HG03469 (cell line): ENCODE data around the gene SFXN2.
A peak's percentile ranks its signal among the peaks of the same experiment; 100 is the strongest.
"Not testable (repeated sequence)": the region's sequence is repeated elsewhere in the genome, so short reads cannot be mapped to it uniquely, and the experiment has no call there.

ENCODE experiments used
- ATAC-seq: cut with Tn5 transposase; IDR thresholded peaks from one replicate; pipeline ENCODE4 v1.9.1; 2021; ENCODE audit warnings: mild to moderate bottlenecking, moderate library complexity, moderate number of reproducible peaks; ENCODE audit not compliant: unreplicated experiment

The SFXN2 gene

DNA sequence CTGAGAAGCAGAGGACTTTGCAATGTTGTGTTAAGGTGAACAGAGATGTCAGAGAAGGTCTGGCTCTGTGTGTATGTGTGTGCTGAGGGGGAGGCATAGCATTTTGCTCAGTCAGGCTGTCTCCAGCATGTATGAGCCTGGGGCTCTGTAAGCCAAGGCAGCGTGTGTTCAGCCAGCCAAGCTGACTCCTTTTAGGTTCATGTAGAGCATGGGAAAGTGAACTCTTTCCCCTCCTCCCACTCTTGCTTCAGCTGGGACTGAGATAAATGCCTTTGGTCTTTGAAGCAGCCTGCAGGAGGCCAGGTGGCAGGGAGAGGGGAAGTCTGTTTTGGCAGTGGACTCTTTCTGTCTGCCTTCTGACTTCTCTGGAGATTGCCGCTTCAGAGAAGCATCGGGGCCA is 3.8 kb downstream of the SFXN2 start:
- no peak for ATAC-seq

DNA sequence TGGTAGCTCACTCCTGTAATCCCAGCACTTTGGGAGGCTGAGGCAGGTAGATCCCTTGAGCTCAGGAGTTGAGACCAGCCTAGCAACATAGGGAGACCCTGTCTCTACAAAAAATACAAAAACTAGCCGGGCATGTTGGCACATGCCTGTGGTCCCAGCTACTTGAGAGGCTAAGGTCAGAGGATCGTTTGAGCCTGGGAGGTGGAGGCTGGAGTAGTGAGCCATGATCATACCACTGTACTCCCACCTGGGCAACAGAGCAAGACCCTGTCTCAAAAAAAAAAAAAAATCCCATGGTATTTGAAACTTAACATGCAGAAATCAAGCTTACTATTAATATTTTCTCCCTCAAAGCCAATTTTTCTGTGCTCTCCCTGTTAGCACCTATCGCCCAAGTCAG is 5.9 kb downstream of the SFXN2 start:
- no peak for ATAC-seq

GRCh38 chr10:102720775-102721301 is 6.4 kb downstream of the SFXN2 start:
- no peak for ATAC-seq

DNA sequence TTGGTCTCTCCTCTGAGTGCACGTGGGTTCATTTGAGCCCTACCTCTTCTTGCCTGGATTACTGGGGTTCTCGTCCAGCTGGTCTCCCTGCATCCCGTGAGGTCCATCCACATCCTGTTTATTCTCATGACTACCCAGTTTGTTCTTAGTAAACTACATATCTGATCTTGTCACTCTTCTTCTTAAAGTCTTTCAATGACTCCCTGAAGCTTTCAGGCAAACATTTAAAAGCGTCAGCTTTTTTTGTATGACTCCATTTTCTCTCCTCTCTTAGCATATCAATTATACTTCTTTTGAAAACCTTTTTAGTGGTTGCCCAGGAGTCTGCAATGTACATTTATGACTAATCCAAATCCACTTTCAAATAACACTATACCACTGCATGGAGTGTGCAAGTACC is 7.5 kb downstream of the SFXN2 start:
- no peak for ATAC-seq

- no peak for ATAC-seq
Observed at GRCh38 chr10:102723989-102724388, 9.6 kb downstream of the SFXN2 start.

DNA sequence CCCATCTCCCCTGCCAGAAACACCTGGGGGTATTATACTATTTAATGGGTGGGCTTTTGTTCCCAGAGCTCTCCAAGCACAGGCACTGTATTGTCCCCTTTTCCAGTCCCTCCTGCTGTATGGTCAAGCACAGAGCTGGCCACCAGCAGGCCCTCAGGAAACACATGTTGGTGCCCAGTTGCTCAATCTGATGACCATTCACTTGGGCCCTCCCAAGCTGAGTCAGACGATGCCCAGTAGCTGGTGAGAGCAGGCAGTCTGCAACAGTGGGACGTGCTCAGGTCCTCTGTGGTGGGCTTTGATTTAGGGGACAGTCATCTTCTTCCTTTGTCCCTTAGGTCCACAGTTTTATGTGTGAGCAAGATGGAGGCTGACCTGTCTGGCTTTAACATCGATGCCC is 11.8 kb downstream of the SFXN2 start:
- no peak for ATAC-seq

- ATAC-seq, result no peak
Observed at GRCh38 chr10:102727037-102727818, 12.8 kb downstream of the SFXN2 start.

- ATAC-seq, result no peak
Observed at GRCh38 chr10:102729029-102730026, 14.9 kb downstream of the SFXN2 start.

DNA sequence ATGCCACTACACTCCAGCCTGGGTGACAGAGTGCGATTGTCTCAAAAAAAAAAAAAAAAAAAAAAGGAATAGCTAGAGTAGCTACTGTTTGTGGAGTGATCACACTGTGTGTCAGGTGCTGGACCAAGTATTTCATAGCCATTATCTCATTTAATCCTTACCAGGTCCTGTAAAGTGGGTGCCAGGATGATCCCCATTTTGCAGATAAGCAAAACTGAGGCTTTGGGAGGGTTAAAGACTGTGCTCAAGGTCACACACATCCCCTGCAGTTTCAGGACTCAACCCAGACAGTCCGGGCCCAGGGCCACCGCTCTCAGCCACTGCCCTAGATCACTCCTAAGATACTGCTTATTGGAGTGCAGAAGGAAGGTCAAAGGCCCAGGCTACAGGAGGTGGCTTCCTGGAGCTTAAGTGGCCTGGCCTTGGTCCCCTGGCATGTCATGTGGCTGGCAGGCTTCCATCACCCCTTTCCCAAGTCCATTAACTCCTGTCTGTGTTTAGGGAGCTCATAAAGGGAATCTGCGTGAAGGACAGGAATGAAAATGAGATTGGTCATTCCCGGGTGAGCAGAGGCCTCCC is 16.9 kb downstream of the SFXN2 start:
- ATAC-seq, result no peak

- no peak for ATAC-seq
Observed at GRCh38 chr10:102732661-102733060, 18.2 kb downstream of the SFXN2 start.

GRCh38 chr10:102735065-102735562 is 20.7 kb downstream of the SFXN2 start:
- no peak for ATAC-seq

GRCh38 chr10:102738692-102739121 is 24.3 kb downstream of the SFXN2 start:
- no peak for ATAC-seq

- no peak for ATAC-seq
Observed at GRCh38 chr10:102740229-102740628, 25.8 kb downstream of the SFXN2 start.

DNA sequence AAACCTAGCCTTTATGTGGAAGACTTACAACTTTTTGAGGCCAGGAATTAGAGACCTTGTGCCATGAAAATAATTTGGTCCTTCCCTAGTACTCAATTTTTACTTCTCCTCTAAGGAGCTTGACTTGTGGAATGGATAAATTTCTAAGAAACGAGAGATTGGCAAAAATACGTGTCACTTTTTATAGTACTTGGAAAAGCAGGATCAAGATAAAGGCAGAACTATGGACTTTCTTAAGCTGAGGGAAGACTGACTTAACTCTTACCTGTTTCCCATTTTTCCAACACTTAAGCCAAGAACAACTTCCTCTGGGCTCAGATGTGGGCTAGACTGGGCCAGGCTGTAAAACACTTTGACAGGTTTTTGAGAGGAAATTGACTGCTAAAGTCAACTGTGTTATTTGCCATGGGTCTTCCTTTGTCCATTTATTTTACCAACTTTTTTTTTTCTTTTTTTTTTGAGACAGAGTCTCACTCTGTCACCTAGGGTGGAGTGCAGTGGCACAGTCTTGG is 27.3 kb downstream of the SFXN2 start:
- no peak for ATAC-seq

- not testable (repeated sequence) for ATAC-seq
Observed at GRCh38 chr10:102742313-102742712, 27.9 kb downstream of the SFXN2 start.

DNA sequence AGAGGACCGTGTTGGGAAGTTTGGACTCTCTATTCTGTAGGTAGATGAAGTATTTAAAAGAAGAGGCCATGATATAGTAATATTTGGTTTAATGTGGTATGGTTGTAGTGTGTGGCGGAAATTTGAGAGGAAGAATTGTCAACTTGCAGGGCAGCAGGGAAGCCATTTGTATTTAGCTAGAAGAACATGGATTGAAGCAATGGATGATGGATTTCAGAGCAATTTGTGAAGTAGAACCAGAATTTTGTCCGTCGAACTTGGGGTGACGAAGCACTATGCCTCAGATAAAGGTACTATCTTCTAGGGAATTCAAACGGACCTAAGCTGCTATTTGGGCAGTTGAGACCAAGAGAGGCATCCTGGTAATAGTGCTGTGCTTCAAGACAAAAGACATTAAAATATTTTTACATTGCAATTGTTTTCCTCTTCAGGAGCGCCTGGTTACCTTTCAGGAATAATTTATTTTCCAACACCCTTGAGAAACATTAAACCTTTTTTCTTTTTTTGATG is 28.7 kb downstream of the SFXN2 start:
- ATAC-seq, result no peak

DNA sequence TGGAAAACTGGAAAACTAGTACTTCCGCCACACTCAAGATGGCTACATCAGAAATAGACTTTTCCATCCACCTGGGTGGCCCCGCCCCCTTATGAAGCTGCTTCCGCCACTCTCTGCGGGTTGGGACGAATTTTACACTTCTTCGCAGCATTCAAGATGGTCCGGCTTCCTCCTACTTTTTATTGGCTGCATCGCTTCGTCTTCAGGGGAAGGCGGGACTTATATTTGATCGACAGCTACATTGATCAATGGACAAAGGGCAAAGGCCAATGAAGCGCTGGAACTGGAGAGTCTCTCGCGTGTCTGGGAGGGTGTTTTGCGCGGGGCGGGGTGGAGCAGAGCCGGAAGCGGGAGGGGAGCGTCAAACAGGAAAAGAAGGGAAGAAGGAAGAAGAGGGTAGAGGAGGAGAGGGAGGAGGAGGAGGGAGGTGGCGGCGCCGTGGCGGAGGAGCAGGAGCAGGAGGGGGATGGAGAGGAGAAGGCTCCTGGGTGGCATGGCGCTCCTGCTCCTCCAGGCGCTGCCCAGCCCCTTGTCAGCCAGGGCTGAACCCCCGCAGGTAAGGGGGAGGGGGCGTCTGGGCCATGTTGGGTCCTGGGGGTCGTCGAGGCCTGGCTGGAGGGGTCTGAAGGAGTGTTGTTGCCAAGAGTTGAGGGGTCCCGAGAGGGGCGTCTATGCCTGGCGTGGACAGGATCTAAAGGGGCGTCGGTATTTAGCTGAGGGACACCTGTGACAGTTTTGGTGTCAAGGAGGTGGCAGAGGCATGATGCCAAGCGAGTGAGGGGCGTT is 29.3 kb downstream of the SFXN2 start, which contains the start of gene WBP1L:
TSS of gene WBP1L (plus strand) at position 361 of the 786 bp plus-strand sequence. CDS start at position 467, 106 bp downstream.
- ATAC-seq, result peak; percentile 95

GRCh38 chr10:102744374-102745051 is 30.1 kb downstream of the SFXN2 start:
- no peak for ATAC-seq

DNA sequence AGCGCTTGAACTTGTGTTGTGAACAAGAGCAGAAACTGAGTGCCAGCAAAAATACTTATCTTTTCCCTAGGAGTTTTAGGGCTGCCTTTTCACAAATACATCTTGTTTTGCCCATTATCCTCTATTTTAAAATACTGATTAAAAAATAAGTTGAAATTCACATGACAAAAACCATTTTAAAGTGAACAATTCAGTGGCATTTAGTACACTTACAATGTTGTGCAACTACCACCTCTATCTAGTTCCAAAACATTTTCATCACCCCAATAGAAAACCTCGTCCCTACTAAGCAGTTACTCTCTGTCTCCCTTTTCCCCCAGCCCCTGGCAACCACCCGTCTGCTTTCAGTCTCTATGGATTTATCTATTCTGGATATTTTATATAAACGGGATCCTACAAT is 30.7 kb downstream of the SFXN2 start:
- ATAC-seq, result no peak
